LNCaP clone FGC (cell line): Measurements from ENCODE around the gene GUCY1B1.

Source experiments
- DNase-seq: peaks from one replicate; pipeline ENCODE4 v3.0.0-alpha.2; 2011; ENCODE audit warnings: low read depth
- H3K4me3 ChIP-seq: 2 replicates; pipeline ENCODE4 v1.5.1; 2011; ENCODE audit warnings: mild to moderate bottlenecking, low read depth, low read length, control low read depth
- CTCF ChIP-seq: IDR thresholded peaks from 2 replicates; pipeline ENCODE4 v1.5.1; 2012; ENCODE audit warnings: mild to moderate bottlenecking; ENCODE audit not compliant: control insufficient read depth, insufficient read depth; ENCODE audit errors: extremely low read depth

The GUCY1B1 gene

GRCh38 chr4:155780775-155781174 is 22.0 kb downstream of the GUCY1B1 start:
- DNase-seq, result no peak
- TF ChIP-seq CTCF, result no peak
- H3K4me3 ChIP-seq, result no peak overlapping the region

- TF ChIP-seq CTCF, result no peak
- no peak for DNase-seq
- no peak overlapping the region for H3K4me3 ChIP-seq
Measured at GRCh38 chr4:155781249-155781831, 22.5 kb downstream of the GUCY1B1 start.

GRCh38 chr4:155784637-155785036 is 25.8 kb downstream of the GUCY1B1 start:
- no peak overlapping the region for H3K4me3 ChIP-seq
- DNase-seq, result no peak
- no peak for TF ChIP-seq CTCF

- H3K4me3 ChIP-seq, result no peak overlapping the region
- no peak for TF ChIP-seq CTCF
- DNase-seq, result no peak
Measured at GRCh38 chr4:155785828-155786227, 27.0 kb downstream of the GUCY1B1 start.

- peak; percentile 44 for DNase-seq
- peak; percentile 89 for TF ChIP-seq CTCF
- no peak overlapping the region for H3K4me3 ChIP-seq
Measured at GRCh38 chr4:155787113-155787710, 28.4 kb downstream of the GUCY1B1 start.

GRCh38 chr4:155789391-155789790 is 30.6 kb downstream of the GUCY1B1 start:
- TF ChIP-seq CTCF, result no peak
- no peak overlapping the region for H3K4me3 ChIP-seq

GRCh38 chr4:155789982-155790381 is 31.2 kb downstream of the GUCY1B1 start:
- H3K4me3 ChIP-seq, result no peak overlapping the region
- no peak for DNase-seq
- TF ChIP-seq CTCF, result no peak

More at GRCh38 chr4:155789391-155789790, 30.6 kb downstream of the GUCY1B1 start:
- DNase-seq, result no peak
